ENCODE measurements around the gene STK33. TPM values are rescaled to one million over a fixed set of nuclear protein-coding genes. Genes with fewer than 3 reads are reported as not detected.

The STK33 gene
- total RNA-seq, 1 donor from 2014 or later = 22.4 TPM

- intact Hi-C loops (cut with micrococcal nuclease) = no loop called here
- DNase-seq (no peak), ATAC-seq (no peak)
Measured at GRCh38 chr11:8605971-8606563, 12.0 kb upstream of the STK33 start.

GRCh38 chr11:8604078-8604723 is 10.2 kb upstream of the STK33 start:
- DNase-seq (peak; percentile 58), ATAC-seq (peak; percentile 77)
- intact Hi-C loops (cut with micrococcal nuclease) = no loop called here

GRCh38 chr11:8603696-8604077 is 9.7 kb upstream of the STK33 start:
- ATAC-seq (no peak), DNase-seq (no peak)
- intact Hi-C loops (cut with micrococcal nuclease) = no loop called here

- intact Hi-C loops (cut with micrococcal nuclease) = no loop called here
- ATAC-seq (no peak), DNase-seq (no peak)
Measured at GRCh38 chr11:8601376-8602133, 7.5 kb upstream of the STK33 start.

- intact Hi-C loops (cut with micrococcal nuclease) = no loop called here
- no peak for ATAC-seq
- no peak for DNase-seq
Measured at GRCh38 chr11:8598506-8598905, 4.5 kb upstream of the STK33 start.

GRCh38 chr11:8597182-8597581 is 3.2 kb upstream of the STK33 start:
- intact Hi-C loops (cut with micrococcal nuclease) = no loop called here
- DNase-seq (no peak), ATAC-seq (peak; percentile 16)

GRCh38 chr11:8596504-8597046 is 2.5 kb upstream of the STK33 start:
- DNase-seq (no peak), ATAC-seq (no peak)
- intact Hi-C loops (cut with micrococcal nuclease) = no loop called here

- intact Hi-C loops (cut with micrococcal nuclease) = no loop called here
- ATAC-seq = peak; percentile 37
Measured at GRCh38 chr11:8593455-8593854, 573 bp downstream of the STK33 start.

GRCh38 chr11:8587915-8588314 is 6.1 kb downstream of the STK33 start:
- no peak for ATAC-seq
- DNase-seq = no peak
- intact Hi-C loops (cut with micrococcal nuclease) = no loop called here

More at GRCh38 chr11:8593455-8593854, 573 bp downstream of the STK33 start:
- DNase-seq = no peak

GRCh38 chr11:8586805-8587204 is 7.2 kb downstream of the STK33 start:
- DNase-seq (no peak), ATAC-seq (no peak)
- intact Hi-C loops (cut with micrococcal nuclease) = no loop called here

GRCh38 chr11:8586184-8586583 is 7.8 kb downstream of the STK33 start:
- DNase-seq = no peak
- no peak for ATAC-seq
- intact Hi-C loops (cut with micrococcal nuclease) = no loop called here

- no peak for DNase-seq
- intact Hi-C loops (cut with micrococcal nuclease) = no loop called here
- ATAC-seq = peak; percentile 47
Measured at GRCh38 chr11:8584511-8584910, 9.5 kb downstream of the STK33 start.

GRCh38 chr11:8584082-8584481 is 9.9 kb downstream of the STK33 start:
- ATAC-seq (no peak), DNase-seq (no peak)
- intact Hi-C loops (cut with micrococcal nuclease) = no loop called here

- intact Hi-C loops (cut with micrococcal nuclease) = no loop called here
- ATAC-seq (no peak), DNase-seq (no peak)
Measured at GRCh38 chr11:8581300-8581699, 12.7 kb downstream of the STK33 start.

GRCh38 chr11:8577791-8578581 is 16.0 kb downstream of the STK33 start:
- ATAC-seq (no peak), DNase-seq (no peak)
- intact Hi-C loops (cut with micrococcal nuclease) = no loop called here

- ATAC-seq (no peak), DNase-seq (no peak)
- intact Hi-C loops (cut with micrococcal nuclease) = no loop called here
Measured at GRCh38 chr11:8574798-8575197, 19.2 kb downstream of the STK33 start.

- ATAC-seq = no peak
- intact Hi-C loops (cut with micrococcal nuclease) = no loop called here
- no peak for DNase-seq
Measured at GRCh38 chr11:8573777-8574176, 20.3 kb downstream of the STK33 start.

- intact Hi-C loops (cut with micrococcal nuclease) = loop anchor here (5.0 to 10.0 kb wide), 2 partner anchors 233 to 345 kb away; no protein-coding TSS in a partner anchor
- DNase-seq (no peak), ATAC-seq (no peak)
Measured at GRCh38 chr11:8567602-8568198, 26.3 kb downstream of the STK33 start.

GRCh38 chr11:8566613-8567210 is 27.3 kb downstream of the STK33 start:
- DNase-seq (no peak), ATAC-seq (no peak)
- intact Hi-C loops (cut with micrococcal nuclease) = loop anchor here (5.0 to 10.0 kb wide), 2 partner anchors 232 to 344 kb away; no protein-coding TSS in a partner anchor
